Measurements from ENCODE around the gene PLPPR4.
"Not testable (repeated sequence)": the region's sequence is repeated elsewhere in the genome, so short reads cannot be mapped to it uniquely, and the experiment has no call there.

The PLPPR4 gene, protein sequence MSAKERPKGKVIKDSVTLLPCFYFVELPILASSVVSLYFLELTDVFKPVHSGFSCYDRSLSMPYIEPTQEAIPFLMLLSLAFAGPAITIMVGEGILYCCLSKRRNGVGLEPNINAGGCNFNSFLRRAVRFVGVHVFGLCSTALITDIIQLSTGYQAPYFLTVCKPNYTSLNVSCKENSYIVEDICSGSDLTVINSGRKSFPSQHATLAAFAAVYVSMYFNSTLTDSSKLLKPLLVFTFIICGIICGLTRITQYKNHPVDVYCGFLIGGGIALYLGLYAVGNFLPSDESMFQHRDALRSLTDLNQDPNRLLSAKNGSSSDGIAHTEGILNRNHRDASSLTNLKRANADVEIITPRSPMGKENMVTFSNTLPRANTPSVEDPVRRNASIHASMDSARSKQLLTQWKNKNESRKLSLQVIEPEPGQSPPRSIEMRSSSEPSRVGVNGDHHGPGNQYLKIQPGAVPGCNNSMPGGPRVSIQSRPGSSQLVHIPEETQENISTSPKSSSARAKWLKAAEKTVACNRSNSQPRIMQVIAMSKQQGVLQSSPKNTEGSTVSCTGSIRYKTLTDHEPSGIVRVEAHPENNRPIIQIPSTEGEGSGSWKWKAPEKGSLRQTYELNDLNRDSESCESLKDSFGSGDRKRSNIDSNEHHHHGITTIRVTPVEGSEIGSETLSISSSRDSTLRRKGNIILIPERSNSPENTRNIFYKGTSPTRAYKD

DNA sequence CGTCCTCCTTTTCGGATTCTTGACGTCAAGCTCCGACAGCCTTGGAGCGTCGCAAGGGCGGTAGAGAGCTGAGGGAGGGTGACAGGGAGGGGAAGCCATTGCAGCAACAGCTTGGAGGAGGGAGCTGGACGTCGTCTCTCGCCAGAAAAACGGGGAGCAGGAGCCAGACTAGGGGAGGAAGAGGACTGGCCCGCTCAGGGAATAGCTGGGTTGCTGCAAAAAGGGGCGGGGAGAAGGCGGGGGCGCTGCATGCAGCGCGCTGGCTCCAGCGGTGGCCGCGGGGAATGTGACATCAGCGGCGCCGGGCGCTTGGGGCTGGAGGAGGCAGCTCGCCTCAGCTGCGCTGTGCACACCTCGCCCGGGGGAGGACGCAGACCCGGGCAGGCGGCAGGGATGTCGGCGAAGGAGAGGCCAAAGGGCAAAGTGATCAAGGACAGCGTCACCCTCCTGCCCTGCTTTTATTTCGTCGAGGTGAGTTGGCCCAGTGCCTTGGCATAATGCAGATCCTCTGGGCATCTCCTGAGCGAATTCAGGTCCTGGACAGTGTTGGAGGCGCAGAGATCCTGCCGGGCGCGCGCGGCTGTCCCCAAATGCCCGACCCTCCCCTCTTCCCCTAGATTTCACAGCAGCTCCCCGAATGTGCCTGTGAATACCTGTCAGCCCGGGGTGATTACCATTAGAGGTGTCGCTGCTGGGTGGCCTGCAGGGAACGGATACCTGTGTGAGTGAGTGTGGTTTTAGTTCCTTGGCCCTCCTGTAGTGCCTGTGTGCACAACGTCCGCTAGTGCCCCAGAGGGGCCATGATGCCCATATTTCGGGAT is at the start of gene PLPPR4:
TSS of gene PLPPR4 (plus strand) at position 292 of the 821 bp plus-strand sequence. CDS start at position 394, 102 bp downstream.
- DNase-seq = peak; percentile 22

GRCh38 chr1:99216956-99217355 is 47.3 kb upstream of the PLPPR4 start:
- no peak for DNase-seq

- DNase-seq = no peak
These were observed 46.7 kb upstream of the PLPPR4 start for GRCh38 chr1:99217599-99217998.

DNA sequence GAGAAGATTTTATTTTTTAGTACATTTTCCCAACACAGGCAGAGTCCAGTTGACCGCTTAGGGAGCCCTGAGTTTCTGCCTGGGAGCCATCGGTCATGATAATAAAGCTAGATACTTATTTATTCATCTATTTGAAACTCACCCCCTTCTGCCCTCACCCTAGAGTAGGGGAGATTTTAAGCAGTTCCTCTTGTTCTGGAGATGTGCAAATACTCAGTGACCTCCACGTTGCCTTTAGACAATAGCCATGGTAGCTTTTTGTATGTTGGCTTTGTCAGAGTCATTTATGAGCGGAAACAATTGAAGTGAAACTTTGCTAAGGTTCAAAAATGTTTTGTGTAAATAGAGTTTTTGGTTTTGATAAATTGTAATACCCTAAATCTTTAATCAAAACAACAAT is 45.7 kb upstream of the PLPPR4 start:
- no peak for DNase-seq

DNA sequence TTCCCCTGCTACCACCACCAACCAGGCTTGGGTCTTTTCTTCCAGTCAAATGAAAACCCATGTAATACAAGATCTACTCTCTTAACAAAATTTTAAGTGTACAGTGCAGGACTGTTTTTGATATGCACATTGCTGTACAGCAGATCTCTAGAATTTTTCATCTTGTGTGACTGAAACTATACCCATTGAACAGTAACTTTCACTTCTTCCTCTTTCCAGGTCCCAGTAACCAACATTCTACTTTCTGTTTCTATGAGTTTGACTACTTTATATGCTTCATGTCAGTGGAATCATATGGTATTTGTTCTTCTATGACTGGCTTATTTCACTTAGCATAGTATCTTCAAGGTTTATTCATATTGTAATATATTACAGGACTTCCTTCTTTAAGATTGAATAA is 45.3 kb upstream of the PLPPR4 start:
- DNase-seq = no peak

GRCh38 chr1:99227056-99227897 is 37.0 kb upstream of the PLPPR4 start:
- DNase-seq = no peak

GRCh38 chr1:99228153-99228552 is 36.1 kb upstream of the PLPPR4 start:
- DNase-seq = no peak

DNA sequence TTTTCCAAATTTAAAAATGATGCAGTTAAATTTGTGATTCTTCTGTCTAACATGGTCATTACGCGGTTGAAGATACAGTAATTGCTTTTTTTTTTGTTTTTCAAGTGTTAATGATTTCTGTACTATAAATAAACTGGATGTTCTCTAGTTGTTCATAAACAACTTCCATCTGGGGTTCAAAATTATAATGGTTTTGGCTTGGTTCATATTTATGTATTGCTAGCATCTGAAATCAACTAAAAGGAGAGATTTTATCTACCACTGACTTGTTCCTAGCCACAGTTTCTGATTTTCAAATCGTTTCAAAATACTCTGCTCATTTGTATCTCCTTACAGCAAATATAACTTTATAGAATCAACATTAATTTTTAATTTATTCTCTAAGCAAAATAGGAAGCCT is 35.2 kb upstream of the PLPPR4 start:
- no peak for DNase-seq

GRCh38 chr1:99230695-99231094 is 33.6 kb upstream of the PLPPR4 start:
- no peak for DNase-seq

- DNase-seq = no peak
These were observed 32.1 kb upstream of the PLPPR4 start for GRCh38 chr1:99232172-99232571.

- DNase-seq = no peak
These were observed 30.8 kb upstream of the PLPPR4 start for GRCh38 chr1:99233446-99233845.

DNA sequence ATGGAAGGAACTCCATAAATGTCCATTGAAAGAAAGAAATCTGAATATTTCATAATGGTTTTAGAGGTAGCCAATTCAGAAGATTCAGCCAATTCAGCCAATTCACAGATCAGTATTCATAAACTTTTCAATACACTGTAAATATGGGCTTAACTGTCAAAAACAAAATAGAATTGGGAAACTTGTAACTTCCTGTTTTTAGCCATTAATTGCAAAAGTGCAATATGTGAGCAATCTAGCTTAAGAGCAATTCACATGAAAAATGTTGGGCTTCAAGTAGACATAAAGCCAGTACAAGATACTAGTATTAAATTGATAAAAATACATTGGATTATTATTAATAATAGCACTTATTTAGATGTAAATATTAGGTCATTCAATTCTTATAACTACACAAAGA is 27.5 kb upstream of the PLPPR4 start:
- DNase-seq = no peak

GRCh38 chr1:99239690-99240089 is 24.6 kb upstream of the PLPPR4 start:
- no peak for DNase-seq

- no peak for DNase-seq
These were observed 23.7 kb upstream of the PLPPR4 start for GRCh38 chr1:99240621-99241020.

GRCh38 chr1:99246152-99246551 is 18.1 kb upstream of the PLPPR4 start:
- DNase-seq = no peak

DNA sequence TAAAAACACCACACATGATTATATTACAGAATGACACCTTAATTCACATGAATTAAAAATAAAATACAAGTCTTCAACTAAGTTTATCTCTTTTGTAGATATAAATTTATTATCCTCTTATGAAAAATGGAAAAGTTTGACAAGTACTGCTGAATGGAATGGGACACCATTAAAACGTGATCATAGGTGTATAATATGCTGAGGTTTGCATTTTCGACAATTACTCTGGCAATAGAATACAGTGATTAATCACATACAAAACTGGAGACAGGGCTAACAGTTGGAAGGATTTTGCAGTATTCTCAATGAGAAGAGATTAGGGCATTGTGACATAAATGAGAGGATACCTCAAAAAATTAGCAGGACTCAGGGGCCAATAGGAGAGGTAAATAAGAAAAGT is 17.1 kb upstream of the PLPPR4 start:
- DNase-seq = no peak

- DNase-seq = no peak
These were observed 13.6 kb upstream of the PLPPR4 start for GRCh38 chr1:99250728-99251127.

DNA sequence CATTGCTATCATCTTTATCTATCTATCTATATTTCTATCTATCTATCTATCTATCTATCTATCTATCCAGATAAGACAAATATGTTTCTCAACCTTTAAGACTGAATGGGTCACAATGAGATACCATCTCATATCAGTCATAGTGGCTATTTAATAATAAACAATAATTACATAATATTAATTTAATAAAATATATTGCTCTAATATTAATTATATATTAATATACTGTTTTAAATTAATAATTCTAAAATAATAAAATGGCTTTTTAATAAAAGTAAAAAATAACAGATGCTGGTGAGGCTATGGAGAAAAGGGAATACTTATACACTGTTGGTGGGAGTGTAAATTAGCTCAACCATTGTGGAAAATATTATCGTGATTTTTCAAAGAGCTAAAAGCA is 13.0 kb upstream of the PLPPR4 start:
- no peak for DNase-seq

DNA sequence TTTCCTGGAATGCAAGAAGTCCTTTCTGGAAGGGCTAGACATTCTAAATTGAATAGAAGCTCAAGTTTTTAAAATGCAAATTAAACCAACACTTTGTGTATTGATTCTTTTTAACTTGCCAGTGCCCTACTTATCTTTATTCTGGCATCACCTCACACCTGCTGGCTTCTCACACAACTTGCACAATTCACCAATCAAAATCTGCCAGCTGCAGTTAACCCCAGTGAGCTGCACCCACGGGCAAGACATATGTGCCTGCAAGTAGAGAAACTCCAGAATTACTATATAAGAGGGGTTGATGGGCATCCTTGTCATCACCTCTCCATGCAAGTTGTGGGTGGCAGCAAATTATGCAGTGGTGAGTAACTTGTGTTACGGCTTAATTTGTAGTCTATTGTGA is 11.7 kb upstream of the PLPPR4 start:
- DNase-seq = no peak

DNA sequence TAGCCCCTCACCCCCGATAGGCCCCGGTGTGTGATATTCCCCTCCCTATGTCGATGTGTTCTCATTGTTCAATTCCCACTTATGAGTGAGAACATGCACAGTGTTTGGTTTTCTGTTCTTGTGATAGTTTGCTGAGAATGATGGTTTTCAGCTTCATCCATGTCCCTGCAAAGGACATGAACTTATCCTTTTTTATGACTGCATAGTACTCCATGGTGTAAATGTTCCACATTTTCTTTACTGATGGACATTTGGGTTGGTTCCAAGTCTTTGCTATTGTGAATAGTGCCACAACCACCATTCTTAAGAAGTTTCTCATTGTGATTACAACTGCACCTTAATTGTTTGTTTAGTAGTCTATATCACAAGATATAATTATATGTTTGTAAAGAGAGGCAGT is 3.9 kb upstream of the PLPPR4 start:
- DNase-seq = not testable (repeated sequence)

GRCh38 chr1:99265124-99265523 is 832 bp downstream of the PLPPR4 start:
- DNase-seq = no peak

GRCh38 chr1:99266726-99267125 is 2.4 kb downstream of the PLPPR4 start:
- DNase-seq = no peak

DNA sequence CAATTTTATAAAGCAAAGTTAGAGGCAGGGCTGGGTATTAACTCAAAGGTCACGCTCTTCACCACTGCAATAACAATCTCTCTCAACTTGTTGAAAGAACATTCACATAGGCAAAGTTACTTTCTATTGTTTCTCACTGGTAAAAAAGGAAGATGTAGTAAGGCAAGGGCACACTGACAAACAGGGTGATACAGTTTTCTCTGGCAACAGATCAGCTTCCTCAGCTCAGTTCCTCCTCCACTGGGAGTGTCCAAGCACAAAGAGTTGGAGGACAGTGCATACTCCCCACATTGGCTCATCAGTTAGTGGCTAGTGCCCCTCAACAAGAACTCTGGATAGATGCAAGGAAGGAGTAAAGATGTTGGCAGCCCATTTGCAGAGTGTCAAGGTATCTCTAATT is 3.7 kb downstream of the PLPPR4 start:
- DNase-seq = no peak

Data from NCI-H1092 (cell line).